NB4 (cell line): ENCODE measurements around the gene PIK3C2G.
"Not testable (repeated sequence)": the region's sequence is repeated elsewhere in the genome, so short reads cannot be mapped to it uniquely, and the experiment has no call there.

Experiments
- DNase-seq: peaks from one replicate; pipeline ENCODE4 v3.0.0; 2010; ENCODE audit warnings: low read depth
- H3K4me3 ChIP-seq: one replicate; pipeline ENCODE4 v1.5.1; 2011; ENCODE audit warnings: mild to moderate bottlenecking, low read depth, low read length, moderate library complexity
- MYC ChIP-seq: IDR thresholded peaks from 2 replicates; pipeline ENCODE4 v1.6.1; 2011; ENCODE audit warnings: low read depth, low read length
- POLR2A ChIP-seq: IDR thresholded peaks from 2 replicates; pipeline ENCODE4 v1.6.1; 2011; ENCODE audit warnings: mild to moderate bottlenecking; ENCODE audit not compliant: insufficient read length; ENCODE audit errors: extremely low read depth
- TF ChIP-seq, protein P1 (sequence below): IDR thresholded peaks from 2 replicates; pipeline ENCODE4 v1.6.1; 2011; ENCODE audit warnings: low read depth, low read length
- TF ChIP-seq, protein P2 (sequence below): IDR thresholded peaks from one replicate; pipeline ENCODE4 v1.5.1; 2012; ENCODE audit warnings: low read depth, low read length

The PIK3C2G gene

DNA sequence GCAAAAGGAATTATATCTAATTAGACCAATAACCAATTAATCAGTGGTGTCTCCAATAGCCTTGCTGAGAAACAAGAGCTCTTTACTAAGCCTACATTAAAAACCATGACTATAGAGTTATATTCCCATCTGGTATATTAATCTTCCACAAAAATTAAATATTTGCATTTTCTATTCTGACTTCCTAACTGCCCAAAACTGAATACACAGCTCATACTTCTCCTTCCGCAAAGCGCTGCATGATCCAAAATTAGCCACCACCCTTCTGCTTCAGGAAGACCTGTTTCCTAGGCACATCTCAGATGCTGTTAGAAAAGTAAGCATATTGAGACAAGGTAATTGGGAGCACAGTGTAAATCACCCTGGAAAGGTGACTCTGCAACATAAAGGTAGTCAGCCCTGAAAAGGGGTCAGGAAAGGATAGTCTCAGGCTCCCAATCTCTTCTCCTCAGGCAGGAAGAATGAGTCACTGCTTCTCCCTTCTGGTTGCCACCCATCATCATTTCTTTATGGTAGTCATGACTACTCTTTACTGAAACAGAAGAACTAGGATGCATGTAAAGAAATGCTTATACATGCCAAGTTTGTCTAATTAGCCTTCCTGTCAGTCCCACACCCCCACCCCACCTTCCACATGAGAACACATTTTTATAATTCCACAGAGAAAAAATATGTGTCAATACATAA, 422.2 kb downstream of the PIK3C2G start:
- TF ChIP-seq MYC (no peak), POLR2A (no peak)
- TF ChIP-seq, protein P1, sequence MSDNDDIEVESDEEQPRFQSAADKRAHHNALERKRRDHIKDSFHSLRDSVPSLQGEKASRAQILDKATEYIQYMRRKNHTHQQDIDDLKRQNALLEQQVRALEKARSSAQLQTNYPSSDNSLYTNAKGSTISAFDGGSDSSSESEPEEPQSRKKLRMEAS, result no peak
- TF ChIP-seq, protein P2, sequence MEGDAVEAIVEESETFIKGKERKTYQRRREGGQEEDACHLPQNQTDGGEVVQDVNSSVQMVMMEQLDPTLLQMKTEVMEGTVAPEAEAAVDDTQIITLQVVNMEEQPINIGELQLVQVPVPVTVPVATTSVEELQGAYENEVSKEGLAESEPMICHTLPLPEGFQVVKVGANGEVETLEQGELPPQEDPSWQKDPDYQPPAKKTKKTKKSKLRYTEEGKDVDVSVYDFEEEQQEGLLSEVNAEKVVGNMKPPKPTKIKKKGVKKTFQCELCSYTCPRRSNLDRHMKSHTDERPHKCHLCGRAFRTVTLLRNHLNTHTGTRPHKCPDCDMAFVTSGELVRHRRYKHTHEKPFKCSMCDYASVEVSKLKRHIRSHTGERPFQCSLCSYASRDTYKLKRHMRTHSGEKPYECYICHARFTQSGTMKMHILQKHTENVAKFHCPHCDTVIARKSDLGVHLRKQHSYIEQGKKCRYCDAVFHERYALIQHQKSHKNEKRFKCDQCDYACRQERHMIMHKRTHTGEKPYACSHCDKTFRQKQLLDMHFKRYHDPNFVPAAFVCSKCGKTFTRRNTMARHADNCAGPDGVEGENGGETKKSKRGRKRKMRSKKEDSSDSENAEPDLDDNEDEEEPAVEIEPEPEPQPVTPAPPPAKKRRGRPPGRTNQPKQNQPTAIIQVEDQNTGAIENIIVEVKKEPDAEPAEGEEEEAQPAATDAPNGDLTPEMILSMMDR, result no peak
- no peak for DNase-seq
- no peak overlapping the region for H3K4me3 ChIP-seq

DNA sequence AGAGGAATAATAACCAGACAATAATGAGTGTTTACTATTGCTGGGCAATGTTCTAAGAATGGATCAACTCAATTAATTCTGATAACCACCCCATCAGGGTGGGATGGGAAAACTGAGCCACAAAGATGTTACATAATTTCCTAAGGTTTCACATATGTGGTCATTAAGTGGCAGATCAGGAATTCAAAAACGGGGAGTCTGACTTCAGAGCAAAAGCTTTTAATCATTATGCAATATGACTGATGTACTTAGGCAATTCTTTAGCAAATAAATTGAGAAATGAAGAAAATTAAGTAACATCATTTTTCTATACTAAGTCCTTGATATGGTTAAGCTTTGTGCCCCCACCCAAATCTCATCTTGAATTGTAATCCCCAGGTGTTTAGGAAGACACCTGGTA, 423.1 kb downstream of the PIK3C2G start:
- no peak for DNase-seq
- no peak overlapping the region for H3K4me3 ChIP-seq
- TF ChIP-seq POLR2A, result no peak
- TF ChIP-seq MYC, result no peak
- TF ChIP-seq, protein P2, result no peak
- TF ChIP-seq, protein P1, result no peak

DNA sequence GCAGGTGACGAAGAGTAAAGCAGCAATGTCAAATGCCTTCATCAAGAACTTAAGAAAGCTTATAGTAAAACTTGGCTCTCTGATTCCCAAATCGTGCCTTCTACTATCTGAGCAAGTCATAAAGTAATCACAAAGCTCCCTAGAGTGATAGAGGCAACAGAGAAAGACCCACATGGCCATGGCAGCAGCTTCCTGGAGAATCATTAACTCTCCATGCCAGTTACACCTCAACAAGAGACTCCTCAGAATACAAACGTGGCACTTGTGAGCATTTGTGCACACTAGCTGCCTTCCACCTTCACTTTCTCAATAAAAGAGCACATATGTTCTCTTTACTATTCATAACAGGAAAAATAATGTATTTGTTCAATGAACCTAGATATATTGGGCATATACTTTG, 428.5 kb downstream of the PIK3C2G start:
- TF ChIP-seq MYC (no peak), POLR2A (no peak)
- TF ChIP-seq, protein P2, result no peak
- TF ChIP-seq, protein P1, result no peak
- no peak for DNase-seq
- H3K4me3 ChIP-seq, result no peak overlapping the region

DNA sequence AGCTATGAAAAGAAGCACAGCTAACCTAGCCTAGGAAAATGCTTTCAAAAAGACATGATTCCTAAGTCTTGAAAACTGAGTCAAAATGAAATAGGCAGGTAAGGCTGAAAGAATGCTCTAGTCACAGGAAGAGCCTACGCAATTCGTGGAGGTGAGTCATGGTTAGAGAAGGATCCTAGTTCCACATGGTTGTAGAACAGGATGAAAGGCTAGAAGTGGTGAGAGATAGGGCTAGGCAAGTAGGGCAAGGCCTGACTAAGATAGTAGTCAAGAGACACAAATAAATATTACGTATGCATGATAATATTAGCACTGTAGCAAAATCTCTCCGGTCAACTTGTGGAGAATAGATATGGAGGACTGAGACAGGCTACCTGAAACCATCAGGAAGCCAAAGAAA, 429.3 kb downstream of the PIK3C2G start:
- DNase-seq, result no peak

DNA sequence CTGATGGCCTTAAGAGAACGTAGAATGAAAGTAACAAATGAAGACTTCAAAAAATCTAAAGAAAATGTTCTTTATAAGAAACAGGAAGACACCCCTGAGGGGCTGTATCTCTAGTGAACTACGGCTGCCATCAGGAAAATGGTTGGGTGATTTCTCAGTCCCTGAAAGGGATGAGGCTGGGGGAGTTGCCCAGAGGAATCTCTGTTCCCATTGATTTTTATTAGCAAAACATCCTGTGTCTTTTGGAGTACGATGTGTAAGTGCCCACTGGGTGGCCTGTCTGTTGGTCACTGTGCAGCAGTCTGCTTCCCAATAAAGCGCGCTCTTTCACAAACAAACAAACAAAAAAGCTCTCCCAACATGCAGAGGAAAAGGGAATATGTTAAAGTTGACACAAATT, 432.7 kb downstream of the PIK3C2G start:
- DNase-seq, H3K4me3 ChIP-seq: not testable (repeated sequence)

More for the DNA sequence above, 429.3 kb downstream of the PIK3C2G start:
- no peak overlapping the region for H3K4me3 ChIP-seq
- TF ChIP-seq, protein P2, result no peak

DNA sequence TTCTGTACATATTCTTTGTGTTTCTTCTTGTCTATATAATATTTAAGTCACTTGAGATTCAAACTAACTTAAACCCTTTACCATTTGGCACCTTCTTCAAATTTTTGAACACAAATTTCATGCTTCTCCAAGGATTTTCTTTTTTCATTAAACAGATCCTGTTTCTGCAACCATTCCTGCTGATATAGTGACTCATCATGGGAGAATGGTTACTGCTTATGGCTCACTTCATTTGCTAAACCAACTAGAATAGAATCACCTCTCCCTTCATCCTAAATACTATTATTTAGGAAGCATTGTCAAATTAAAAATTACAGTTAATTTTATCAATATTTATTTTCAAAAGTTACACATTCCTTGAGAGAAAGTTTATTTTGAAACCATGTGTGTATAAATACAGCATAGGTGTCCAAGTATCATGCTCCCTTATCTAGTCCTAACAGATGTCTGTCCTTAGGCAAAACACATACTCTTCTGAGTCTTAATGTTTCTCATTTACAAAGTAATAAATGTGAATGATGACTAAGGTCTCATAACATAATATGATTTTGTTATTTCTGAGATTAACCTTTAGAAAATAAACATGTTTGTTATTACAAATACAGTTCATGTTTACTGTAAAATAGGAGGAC, 435.8 kb downstream of the PIK3C2G start:
- DNase-seq, result no peak
- TF ChIP-seq, protein P2, result no peak
- TF ChIP-seq, protein P1, result no peak
- TF ChIP-seq MYC (no peak), POLR2A (no peak)

More for the DNA sequence above, 435.8 kb downstream of the PIK3C2G start:
- no peak overlapping the region for H3K4me3 ChIP-seq
